DND-41 (cell line): ENCODE data around the gene OLR1.

ENCODE experiments used
- CTCF ChIP-seq: IDR thresholded peaks from 2 replicates; pipeline ENCODE4 v1.5.1; 2012; ENCODE audit warnings: borderline replicate concordance, low read length, moderate library complexity, mild to moderate bottlenecking; ENCODE audit not compliant: poor library complexity, severe bottlenecking; ENCODE audit errors: extremely low read depth
- EZH2 ChIP-seq: IDR thresholded peaks from 3 replicates; pipeline ENCODE4 v1.6.1; 2012; ENCODE audit warnings: borderline replicate concordance, low read depth, mild to moderate bottlenecking, moderate library complexity, low read length, inconsistent platforms; ENCODE audit not compliant: severe bottlenecking

- TF ChIP-seq EZH2 (no peak), CTCF (no peak)
Measured at GRCh38 chr12:10165421-10165820, 6.5 kb downstream of the OLR1 start.
